HG03097 (cell line): ENCODE results near the gene METRNL.
"Not testable (repeated sequence)": the region's sequence is repeated elsewhere in the genome, so short reads cannot be mapped to it uniquely, and the experiment has no call there.

Experiments
- ATAC-seq: cut with Tn5 transposase; IDR thresholded peaks from one replicate; pipeline ENCODE4 v1.9.1; 2021; ENCODE audit not compliant: unreplicated experiment, low FRiP score

The METRNL gene

DNA sequence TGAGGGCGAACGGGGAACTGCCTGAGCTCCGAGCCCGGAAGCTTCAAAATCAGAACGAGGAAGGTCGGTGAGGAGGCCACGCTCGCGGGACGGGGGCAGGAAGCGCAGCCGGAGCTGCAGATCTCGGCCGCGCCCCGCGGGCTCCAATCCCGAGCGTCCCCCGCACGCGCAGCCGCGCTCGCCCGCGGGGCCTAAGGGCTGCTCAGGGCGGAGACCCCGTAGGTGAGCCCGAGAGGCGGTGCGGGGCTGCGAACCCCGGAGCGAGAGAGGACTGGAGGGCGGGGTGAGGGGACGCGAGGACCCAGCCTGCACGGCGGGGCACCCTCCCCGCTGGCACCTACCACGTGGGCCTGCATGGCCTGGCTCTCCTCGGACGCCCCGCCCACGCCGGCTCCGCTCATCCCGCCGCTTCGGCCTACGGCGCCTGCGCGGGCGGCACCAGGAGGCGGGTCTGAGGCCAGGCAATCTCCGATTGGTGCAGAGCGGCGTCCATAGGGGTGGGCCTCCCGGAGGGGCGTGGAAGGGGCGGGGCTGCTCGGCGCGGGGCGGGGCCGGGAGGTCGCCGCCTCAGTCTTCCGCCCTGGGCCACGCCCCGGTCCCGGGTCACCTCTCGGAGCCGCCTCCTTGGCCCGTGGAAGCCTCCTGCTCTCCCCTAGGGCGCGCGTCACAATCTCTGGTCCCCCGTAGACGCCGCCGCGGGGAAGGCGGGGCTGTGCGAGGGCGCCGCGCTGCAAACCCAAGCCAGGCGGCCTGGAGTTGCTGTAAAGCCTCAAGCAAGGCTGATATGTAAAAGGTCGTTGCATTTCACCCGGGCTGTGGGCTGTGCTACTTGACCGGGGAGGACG lies 27.8 kb upstream of the METRNL start:
- peak; percentile 84 for ATAC-seq

DNA sequence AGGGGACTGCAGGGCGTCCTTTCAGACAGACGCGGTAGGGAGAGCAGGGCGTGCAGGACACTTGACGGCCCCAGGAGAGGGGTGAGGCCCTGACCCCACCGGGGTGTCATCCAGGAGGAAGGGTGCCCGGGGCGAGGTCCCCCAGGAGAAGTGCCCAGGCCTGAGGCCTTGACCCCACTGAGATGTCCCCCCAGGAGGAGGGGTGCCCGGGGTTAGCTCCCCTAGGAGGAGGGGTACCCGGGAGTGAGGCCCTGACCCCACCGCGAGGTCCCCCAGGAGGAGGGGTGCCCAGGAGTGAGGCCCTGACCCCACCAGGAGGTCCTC lies 27.2 kb upstream of the METRNL start:
- ATAC-seq = no peak

DNA sequence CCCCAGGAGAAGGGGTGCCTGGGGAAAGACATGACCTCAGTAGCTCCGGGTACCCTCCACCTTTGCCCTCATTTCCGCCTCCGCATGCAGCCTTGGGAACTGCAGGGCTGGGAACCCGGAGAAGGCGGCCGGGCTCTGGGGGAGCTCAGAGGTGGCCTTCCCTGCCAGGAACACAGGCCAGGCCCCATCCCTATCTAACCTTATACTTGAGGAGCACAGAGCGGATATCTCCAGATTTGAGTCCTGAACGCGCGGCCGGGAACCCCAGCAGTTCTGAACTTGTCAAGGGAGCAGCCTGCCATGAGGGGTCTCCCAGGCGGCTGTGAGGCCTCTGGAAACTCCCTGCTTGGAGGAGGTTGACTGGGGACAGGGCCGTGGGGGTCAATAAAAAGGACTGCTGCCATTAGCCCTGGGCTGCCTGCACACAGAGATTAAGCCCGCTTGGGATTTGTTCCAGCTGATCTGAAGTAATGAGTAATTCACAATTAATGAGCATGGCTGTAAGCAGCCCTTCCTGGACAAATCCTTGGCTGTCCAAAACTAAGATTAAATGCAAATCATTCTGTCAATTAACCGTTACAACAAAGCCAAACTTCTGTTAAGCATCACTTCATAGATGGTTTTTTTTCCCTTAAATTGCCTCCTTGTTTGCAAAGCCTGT lies 26.3 kb upstream of the METRNL start:
- no peak for ATAC-seq

DNA sequence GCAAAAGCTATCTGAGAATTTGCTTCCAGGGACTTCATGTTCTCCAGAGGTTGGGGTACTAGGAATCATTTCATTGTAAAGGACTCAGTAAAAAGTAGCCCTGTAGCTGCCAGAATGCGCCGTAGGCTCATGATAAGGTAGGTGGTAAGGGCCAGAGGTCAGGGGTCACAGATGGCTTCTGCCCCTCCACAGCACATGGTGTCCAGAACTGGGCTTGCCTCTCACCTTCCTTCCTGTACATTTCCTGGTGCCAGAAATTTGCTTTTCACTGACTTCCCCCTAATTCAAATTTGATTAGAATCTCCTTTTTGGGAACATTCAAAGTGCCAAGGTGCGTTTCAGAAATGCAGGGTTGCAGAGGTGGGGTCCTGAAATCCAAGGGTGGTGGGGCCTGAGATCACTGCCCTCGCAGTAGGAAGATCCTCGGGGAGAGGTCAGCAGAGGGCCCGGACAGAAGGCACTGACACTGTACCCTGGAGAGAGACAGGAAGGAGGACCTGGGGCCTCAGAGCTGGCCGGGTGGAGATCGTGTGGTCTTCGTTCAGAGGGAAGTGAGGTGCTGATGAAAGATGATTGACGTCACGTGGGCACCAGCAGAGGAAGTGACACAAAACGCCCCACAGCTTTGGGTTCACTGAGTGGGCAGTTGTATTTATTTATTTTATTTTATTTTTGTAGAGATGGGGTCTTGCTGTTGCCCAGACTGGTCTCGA lies 25.5 kb upstream of the METRNL start:
- ATAC-seq = no peak

DNA sequence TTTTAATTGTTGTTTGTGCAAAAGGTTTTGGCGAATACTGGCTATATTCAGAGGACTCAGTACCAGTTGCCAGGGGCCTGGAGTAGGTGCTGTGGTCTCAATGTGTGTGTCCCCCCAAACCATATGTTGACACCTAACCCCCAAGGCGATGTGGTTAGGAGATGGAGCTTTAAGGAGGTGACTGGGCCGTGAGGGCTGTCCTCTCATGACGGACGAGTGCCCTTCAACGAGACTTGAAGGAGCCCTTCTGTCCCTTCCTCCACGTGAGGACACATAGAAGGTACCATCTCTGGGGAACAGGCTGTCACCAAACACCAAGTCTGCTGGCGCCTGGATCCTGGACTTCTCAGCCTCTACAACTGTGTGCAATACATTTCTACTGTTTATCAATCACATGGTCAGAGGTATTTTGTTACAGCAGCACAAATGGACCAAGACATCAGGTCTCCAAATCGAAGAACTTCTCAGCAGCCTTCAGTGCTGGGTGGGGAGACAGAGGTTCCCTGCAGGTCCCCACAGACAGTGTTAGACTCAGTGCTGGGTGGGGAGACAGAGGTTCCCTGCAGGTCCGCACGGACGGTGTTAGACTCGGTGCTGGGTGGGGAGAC lies 24.8 kb upstream of the METRNL start:
- no peak for ATAC-seq

DNA sequence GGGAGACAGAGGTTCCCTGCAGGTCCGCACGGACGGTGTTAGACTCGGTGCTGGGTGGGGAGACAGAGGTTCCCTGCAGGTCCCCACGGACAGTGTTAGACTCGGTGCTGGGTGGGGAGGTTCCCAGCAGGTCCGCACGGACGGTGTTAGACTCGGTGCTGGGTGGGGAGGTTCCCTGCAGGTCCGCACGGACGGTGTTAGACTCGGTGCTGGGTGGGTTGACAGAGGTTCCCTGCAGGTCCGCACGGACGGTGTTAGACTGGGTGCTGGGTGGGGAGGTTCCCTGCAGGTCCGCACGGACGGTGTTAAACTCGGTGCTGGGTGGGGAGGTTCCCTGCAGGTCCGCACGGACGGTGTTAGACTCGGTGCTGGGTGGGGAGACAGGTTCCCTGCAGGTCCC lies 24.2 kb upstream of the METRNL start:
- ATAC-seq = not testable (repeated sequence)

DNA sequence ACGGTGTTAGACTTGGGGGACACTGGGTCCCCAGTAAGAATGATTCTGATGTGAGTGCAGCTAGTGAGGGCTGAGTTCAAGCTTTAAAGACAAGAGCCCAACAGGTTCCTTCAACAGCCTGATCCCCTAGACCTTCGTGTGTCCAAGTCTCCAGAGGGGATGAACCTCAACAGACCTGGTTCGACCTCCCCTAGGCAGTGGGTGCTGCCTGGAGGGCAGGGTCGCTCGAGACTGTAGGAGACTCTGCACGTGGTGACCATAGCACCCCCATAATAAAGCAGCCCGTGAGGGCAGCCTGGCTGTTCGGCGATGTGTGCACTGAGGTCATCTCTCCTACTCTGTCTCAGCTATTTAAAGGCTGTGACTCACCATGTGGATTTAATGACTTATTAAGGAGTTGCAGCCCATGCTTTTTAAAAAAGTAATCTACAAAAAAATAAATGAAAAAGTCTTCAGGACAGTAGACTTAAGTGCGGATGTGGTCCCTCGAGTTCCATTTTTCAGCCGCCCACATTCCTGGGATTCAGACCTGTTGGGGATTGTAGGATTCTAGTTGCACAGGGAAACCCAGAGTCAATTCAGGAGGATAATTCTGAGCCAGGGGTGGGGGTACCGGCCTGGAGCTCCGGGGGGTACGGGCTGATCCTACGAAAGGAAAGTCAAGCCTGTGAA lies 23.4 kb upstream of the METRNL start:
- no peak for ATAC-seq

DNA sequence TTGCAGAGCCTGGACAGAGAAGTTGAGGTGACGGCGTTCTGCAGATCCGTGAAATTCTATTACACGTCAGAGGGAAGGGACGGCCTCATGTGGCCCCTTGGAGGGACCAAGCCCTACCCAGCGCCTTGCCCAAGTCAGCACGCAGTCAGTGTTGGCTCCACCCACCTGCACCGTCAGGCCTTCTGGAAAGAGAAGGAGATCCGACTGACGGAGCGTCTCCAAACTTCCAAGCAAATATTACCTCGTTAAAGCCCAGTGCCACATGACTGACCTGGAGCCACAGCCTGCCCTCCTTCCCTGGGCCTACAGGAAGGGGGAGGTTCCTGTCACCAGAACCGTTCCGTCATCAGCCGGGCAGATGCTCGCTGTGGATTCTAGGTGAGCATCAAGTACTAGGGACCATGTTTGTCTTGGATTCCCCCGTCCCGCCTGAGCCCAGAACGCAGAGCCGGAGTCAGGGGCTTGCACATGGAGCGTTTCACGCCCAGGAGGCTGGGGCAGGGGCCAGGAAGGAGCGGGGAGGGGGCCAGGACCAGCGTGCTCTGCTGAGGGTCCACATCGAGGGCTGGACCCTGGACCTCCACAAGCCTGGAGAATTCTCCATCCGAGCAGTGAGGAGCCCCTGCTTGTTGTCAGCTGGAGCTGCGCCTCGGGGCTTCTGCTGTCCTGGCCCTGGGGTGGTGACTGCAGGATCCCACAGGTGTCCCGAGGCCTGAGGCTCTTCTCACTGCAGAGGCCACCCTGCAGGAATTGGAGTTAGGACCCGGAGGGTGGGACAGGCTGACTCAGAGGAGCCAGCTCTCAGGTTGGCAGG lies 22.6 kb upstream of the METRNL start:
- ATAC-seq = no peak

DNA sequence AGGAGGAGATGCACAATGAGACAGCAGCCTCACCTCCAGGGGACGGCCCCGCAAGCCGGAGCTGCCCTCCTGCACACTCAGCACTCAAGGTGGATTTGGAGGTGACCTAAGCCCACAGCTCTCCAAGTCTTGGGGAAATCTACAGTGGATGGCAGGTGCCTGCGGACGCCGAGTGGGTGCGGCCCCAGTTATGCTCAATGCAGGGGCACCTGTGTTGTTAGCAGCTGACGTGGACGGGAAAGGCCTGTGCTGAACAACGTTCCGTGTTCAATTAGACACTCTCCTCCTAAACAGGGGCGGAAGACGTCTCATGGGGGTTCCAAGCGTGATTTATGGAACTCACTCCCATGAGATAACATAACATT lies 22.0 kb upstream of the METRNL start:
- ATAC-seq = no peak

DNA sequence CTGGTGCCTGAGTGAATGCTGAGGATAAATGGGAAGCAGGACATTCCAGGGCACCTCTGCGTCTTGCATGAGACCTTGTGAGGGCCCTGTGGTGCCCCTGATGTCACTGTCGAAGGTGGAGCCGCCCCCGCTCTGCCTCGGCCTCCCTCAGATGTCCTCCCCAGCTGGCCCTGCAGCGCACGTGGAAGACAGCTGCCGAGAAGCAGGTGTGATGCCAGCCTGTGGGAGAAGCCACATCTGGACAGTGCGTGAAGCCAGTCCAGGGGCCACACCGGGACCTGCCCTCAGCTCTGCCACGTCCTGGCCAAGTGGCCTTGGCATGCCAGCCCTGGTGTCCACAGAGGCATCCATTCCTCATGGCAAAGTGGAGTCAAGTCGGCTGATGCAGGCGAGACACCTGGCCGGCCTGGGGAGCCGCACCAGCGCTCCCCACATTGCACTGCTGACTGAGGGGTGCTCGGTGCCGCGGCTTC lies 21.6 kb upstream of the METRNL start:
- ATAC-seq = no peak

DNA sequence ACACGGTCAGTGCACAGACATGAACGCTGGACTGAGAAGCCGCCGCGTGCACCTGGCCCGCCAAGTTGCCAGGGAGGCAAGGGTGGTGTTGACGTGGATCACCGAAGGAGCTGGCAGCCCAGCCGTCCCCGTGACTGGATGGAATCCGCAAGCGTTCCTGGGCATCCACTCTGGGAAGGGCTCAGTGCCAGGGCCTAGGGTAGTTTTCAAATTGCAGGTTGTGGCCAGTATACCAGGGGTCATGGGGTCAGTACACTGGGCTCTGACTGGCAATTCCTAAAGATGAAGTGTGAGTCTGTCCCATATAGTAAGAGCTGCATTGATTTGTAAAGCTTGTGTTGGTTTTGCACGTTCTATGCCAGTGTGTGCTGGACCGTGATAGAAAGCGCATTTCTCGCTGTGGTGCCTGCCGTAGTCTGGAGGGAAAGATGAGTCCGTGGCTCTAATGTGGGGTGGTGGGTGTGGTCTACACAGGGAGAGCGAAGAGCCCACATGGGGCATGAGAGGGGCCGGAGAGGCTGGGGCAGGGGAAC lies 21.1 kb upstream of the METRNL start:
- ATAC-seq = no peak

DNA sequence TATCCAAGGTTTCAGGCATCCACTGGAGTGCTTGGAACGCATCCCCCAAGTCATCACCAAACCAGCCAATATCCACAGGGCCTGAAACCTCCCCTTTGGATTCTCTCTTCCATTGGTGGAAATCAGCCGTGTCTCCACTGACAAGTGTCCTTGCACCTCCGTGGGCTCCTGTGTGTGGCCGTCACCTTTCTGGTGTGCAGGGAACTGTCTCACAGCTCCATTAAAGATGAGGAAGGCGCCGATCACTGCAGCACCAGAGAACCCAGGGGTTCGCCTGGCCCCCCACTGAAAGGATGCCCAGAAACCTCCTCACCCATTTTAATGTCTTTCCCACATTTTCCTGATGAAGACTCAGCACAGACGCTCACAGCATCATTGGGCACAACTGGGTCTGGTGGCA lies 17.8 kb upstream of the METRNL start:
- no peak for ATAC-seq

DNA sequence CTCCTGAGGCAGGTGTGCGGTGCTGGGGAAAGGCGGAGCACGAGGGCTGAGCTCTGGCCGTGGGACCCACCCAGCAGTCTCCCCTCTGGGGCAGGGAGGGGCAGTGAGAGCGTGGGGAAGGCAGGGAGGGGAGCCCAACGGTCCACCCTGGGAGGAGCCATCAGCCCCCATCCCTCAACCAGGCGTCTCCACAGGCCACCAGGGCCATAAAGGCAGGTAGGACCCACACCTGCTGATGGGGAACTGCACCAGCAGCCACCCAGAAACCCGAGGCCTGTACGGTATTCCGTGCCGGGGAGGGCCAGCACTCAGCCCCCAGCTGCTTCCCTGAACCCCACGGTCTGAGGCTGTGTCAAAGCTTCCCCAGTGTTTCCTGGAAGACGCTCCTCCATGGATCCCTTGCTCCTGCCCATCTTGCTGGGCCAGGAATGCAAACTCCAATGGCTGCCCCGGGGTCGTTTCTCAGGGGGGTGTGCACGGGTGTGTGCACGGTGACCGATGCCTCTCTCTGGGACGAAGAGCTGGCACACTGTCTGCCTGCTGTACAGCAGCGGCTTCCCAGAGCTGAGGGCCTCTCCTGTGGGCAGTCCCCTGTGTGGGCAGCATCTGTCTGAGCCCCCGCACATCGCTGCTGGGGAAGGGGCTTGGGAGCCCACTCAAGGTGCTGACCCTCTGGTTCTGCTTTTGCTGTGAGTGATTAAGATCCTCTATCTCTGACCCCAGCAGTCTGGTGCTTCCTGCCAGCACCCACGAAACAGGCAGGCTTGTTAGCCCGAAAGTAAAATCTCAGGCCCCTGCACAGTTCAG lies 17.2 kb upstream of the METRNL start:
- ATAC-seq = no peak

DNA sequence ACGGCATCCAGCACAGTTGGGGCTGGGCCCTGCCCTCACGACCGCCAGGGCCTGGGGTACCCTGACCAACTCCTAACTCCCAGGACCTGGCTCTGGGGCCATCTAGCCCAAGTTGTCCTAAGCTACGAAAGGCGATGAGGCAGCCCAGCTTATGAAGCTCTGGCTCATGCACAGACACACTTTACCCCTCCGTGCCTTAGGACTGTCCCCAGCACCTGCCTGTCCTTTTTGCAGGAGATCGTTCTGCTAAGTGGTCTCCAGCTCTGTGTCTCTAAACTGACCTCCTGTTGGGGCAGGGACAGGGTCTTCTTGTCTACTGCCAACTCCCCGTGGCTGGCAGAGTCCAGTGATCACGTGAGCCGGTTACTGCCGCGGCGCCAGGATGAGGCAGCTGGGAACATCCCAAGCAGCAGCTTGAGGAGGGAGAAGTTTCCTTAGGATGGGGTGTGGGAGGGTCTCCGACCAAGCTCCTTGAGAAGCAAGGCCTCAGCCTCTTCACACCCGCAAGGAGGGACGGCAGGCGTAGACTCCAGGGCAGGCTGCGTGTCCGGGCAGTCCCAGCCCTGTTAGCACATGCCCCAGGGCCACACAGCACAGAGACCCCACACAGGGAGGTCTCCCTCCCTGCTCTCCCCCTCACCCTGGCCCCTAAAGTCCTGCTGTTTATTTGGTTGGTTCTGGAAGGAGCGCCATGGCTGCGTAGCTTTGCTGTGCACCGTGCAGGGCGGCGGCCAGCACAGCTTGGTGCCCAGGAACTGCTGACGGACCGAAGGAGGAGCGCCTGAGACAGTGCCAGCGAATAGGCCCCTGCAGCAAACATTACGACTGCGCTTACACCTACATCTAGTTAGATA lies 16.4 kb upstream of the METRNL start:
- ATAC-seq = no peak

DNA sequence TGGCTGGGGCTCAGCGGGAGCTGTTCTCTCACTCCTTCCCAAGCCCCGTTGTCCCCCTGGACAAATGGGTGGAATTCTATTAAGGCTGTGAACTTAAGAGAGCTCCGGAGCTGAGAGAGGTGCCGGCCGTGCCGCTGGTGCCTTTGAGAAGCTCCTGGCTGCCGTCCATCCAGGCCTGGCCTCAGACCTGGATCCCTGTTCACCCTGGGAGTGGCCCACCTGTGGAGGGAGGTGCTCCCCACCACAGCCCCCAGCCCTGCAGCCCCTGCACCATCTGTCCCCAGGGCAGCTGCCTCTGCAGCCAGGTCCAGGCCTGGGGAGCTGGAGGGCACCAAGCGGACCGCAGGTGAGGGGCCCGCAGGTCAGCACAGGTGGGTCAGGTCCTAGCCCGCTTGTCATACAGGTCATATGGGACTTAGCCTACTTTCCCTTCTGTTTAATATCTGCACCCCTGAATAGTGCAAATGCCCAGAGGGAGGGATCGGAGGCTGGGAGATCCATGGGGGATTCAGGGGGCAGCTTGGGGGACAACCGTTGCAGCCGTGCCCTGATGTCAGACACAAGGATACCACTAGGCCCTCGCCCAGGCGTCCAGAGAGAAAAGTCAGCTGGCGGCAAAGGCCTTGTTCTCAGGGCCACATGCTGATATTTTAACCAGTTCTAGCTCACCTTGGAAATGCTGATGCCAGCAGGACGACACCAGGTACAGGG lies 15.2 kb upstream of the METRNL start:
- no peak for ATAC-seq

DNA sequence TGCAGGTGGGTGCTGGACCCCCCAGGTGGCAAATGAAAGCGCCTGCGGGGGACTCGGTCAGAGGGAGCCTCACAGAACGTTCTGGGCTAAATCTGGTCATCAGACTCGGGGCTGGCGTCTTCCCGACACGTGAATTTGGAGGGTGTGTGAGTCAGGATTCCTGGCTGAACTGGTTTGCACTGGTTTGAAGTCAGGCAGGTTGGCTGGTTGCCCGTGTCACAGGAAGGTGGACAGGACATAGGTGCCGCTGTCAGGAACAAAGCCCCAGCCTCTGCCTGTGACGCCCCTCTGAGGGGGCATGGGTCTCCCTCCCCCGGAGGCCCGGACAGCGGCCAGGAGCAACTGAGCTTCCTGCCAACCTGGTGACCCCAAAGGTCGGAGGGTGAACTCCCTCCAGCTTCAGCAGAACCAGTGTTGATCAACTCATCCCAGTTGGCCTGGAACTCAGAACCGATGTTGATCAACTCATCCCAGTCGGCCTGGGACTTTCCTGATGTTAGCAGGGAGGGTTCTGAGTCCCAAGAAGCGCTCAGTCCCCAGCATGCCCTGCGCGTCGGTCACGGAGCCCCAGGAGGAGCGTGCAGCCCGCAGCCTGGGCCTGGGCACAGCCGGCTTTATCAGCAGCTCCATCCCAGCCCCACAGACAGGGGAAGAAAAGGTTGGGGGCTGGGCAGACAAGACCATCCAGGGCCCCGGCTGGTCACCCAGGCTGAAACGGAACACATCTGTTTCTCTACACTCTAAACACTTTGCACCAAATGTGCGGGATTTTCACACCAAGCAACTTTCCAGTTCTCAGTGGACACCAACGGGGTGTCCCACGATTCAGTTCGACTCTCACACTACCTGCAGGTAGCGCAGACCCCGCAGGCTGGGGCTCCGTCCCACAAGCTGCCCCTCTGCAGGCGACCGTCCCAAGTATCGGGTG lies 14.4 kb upstream of the METRNL start:
- no peak for ATAC-seq
